Measurements from ENCODE around the gene HOPX.

HOPX gene

DNA sequence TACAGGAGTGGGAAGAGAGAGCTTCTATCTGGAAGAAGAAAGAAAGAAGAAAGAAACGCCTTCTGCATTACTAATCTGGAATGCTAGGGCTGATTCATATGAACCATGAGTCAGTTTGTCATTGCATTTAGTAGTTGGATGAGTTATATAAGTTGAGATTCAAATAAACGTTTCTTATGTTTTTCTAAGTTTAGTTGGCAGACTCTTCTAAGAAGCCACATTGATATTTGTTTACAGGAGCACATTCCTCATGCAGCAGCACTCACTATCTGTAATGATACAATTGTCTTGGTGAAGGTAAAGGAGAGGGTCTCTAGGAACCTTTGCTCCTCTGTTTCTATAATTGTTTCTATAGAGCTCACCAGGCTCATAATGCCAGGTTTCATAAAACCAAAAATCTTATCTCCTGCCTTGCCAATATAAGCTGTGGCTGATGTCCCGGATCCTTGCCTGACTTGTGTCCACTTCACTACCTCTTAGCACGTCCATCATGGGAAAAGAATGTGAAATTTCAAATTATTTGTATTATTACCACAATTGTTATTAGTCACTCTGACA, 39.5 kb downstream of the HOPX start:
- H3K27ac ChIP-seq (ENCODE audit: low read depth, low read length): no peak overlapping the region
- no peaks in the 10 kb centered on the region for H3F3A ChIP-seq (ENCODE audit: control insufficient read depth, insufficient read depth)
- no peaks in the 10 kb centered on the region for H3K9me2 ChIP-seq (replicated peaks; ENCODE audit: control insufficient read depth, low read length)
- no peaks in the 10 kb centered on the region; the same call in 1 of the 2 replicates for H3K9me3 ChIP-seq (ENCODE audit: control insufficient read depth, insufficient read depth, low read length)
- H3K4me2 ChIP-seq (ENCODE audit: low read length): no peak overlapping the region
- peaks cover 3% of the 10 kb centered on the region; the same call in 1 of the 2 replicates for H3K27me3 ChIP-seq (ENCODE audit: control insufficient read depth, low read length)
- no peaks in the 10 kb centered on the region for H3K79me2 ChIP-seq (ENCODE audit: control insufficient read depth, low read length)
- no peak overlapping the region for H3K4me3 ChIP-seq (ENCODE audit: low read length)
- H3K4me1 ChIP-seq (ENCODE audit: control insufficient read depth, low read length): no peaks in the 10 kb centered on the region
- no peaks in the 10 kb centered on the region for H3K36me3 ChIP-seq (ENCODE audit: control insufficient read depth, low read length)
- TF ChIP-seq, protein P1, sequence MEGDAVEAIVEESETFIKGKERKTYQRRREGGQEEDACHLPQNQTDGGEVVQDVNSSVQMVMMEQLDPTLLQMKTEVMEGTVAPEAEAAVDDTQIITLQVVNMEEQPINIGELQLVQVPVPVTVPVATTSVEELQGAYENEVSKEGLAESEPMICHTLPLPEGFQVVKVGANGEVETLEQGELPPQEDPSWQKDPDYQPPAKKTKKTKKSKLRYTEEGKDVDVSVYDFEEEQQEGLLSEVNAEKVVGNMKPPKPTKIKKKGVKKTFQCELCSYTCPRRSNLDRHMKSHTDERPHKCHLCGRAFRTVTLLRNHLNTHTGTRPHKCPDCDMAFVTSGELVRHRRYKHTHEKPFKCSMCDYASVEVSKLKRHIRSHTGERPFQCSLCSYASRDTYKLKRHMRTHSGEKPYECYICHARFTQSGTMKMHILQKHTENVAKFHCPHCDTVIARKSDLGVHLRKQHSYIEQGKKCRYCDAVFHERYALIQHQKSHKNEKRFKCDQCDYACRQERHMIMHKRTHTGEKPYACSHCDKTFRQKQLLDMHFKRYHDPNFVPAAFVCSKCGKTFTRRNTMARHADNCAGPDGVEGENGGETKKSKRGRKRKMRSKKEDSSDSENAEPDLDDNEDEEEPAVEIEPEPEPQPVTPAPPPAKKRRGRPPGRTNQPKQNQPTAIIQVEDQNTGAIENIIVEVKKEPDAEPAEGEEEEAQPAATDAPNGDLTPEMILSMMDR (IDR thresholded peaks at IDR 0.05; ENCODE audit: low read depth, low read length, poor library complexity, severe bottlenecking): no peak
- TF ChIP-seq EZH2phosphoT487 (IDR thresholded peaks at IDR 0.05; ENCODE audit: borderline replicate concordance, low read length): no peak
- no peaks in the 10 kb centered on the region for H4K20me1 ChIP-seq (ENCODE audit: control insufficient read depth, insufficient read depth, low read depth, low read length)

DNA sequence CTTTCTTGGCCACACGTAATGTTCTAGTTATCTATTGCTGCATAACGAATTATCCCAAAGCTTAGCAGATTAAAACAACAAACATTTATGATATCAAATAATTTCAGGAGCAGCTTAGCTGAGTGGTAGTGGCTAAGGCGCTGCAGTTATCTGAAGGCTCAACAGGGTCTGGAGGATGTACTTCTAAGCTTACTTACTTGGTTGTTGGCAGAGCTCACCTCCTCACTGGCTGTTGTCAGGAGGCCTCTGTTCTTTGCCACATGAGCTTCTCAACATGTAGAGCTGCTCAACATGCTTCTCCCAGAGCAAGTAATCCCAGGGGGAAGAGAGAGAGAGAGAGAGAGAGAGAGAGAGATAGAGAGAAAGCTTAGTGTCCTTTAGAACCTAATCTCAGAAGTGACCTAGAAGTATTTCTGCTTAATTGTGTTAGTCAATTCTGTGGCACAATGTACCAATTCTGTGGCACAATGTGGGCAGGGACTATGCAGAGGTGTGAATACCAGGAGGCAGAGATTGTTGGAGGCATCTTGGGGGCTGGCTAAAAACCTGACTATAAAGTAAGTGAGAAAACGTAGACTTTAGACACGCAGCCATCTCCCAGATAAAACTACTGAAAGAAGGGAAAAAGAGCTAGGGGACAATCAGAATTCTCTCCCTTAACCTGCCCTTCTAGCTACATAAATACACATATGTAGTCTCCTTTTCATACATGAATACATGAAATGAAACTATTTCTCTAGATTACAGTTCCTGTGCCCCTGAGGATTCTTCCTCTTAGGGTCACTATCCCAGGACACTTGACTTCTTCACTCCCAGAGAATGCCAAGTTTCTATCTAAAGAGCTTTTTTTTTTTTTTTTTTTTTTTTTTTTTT, 40.2 kb downstream of the HOPX start:
- Histone ChIP-seq H3K4me3 (ENCODE audit: low read length) (no peak overlapping the region), H3K27me3 (ENCODE audit: control insufficient read depth, low read length) (peaks cover 3% of the 10 kb centered on the region; the same call in 1 of the 2 replicates), H3K4me2 (ENCODE audit: low read length) (no peak overlapping the region), H3K9me3 (ENCODE audit: control insufficient read depth, insufficient read depth, low read length) (no peaks in the 10 kb centered on the region), H3K36me3 (ENCODE audit: control insufficient read depth, low read length) (no peaks in the 10 kb centered on the region), H3K9me2 (replicated peaks; ENCODE audit: control insufficient read depth, low read length) (no peaks in the 10 kb centered on the region), H3F3A (ENCODE audit: control insufficient read depth, insufficient read depth) (no peaks in the 10 kb centered on the region), H3K4me1 (ENCODE audit: control insufficient read depth, low read length) (no peaks in the 10 kb centered on the region), H3K79me2 (ENCODE audit: control insufficient read depth, low read length) (no peaks in the 10 kb centered on the region), H4K20me1 (ENCODE audit: control insufficient read depth, insufficient read depth, low read depth, low read length) (no peaks in the 10 kb centered on the region), H3K27ac (ENCODE audit: low read depth, low read length) (no peak overlapping the region)
- TF ChIP-seq, protein P1 (IDR thresholded peaks at IDR 0.05; ENCODE audit: low read depth, low read length, poor library complexity, severe bottlenecking): no peak
- no peak for TF ChIP-seq EZH2phosphoT487 (IDR thresholded peaks at IDR 0.05; ENCODE audit: borderline replicate concordance, low read length)

DNA sequence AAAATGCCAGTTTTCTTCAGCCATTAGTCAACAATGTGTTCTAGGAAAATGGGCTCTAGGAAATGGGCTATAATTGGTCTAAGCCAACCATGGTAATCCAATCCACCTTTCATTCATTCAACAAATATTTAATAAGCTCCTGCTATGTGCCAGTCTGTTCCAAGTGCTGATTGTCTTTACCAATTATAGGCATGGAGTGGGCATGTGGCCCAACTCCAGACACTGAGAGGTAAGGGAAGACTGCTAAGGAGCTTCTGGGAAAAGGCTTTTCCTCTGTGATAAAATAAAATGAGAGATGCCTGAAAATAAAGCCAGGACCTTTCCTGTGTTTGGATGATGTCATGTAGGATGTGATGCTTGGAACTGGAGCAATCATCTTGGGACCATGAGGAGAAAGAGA, 43.3 kb downstream of the HOPX start:
- Histone ChIP-seq H3K9me2 (replicated peaks; ENCODE audit: control insufficient read depth, low read length) (no peaks in the 10 kb centered on the region), H3K79me2 (ENCODE audit: control insufficient read depth, low read length) (no peaks in the 10 kb centered on the region), H3K9me3 (ENCODE audit: control insufficient read depth, insufficient read depth, low read length) (no peaks in the 10 kb centered on the region), H3K36me3 (ENCODE audit: control insufficient read depth, low read length) (no peaks in the 10 kb centered on the region), H3F3A (ENCODE audit: control insufficient read depth, insufficient read depth) (no peaks in the 10 kb centered on the region), H3K4me3 (ENCODE audit: low read length) (no peak overlapping the region), H3K4me2 (ENCODE audit: low read length) (no peak overlapping the region), H3K4me1 (ENCODE audit: control insufficient read depth, low read length) (no peaks in the 10 kb centered on the region), H3K27me3 (ENCODE audit: control insufficient read depth, low read length) (peaks cover 3% of the 10 kb centered on the region; the same call in 1 of the 2 replicates), H3K27ac (ENCODE audit: low read depth, low read length) (no peak overlapping the region), H4K20me1 (ENCODE audit: control insufficient read depth, insufficient read depth, low read depth, low read length) (no peaks in the 10 kb centered on the region)
- TF ChIP-seq EZH2phosphoT487 (IDR thresholded peaks at IDR 0.05; ENCODE audit: borderline replicate concordance, low read length): no peak
- TF ChIP-seq, protein P1 (IDR thresholded peaks at IDR 0.05; ENCODE audit: low read depth, low read length, poor library complexity, severe bottlenecking): no peak
